GM12878 (cell line): Measurements from ENCODE around the gene TNIP1. TPM values are rescaled to one million over a fixed set of nuclear protein-coding genes. Genes with fewer than 3 reads are reported as not detected.

Experiments
- CEBPB ChIP-seq, 2 experiments: fragments of 150-350 bp in 1 of 2; IDR thresholded peaks; 2 replicates each; pipeline ENCODE4 v1.6.1; 2012 to 2014; ENCODE audit warnings: low read depth in 2 of 2, low read length in 2 of 2, borderline replicate concordance in 1 of 2, inconsistent platforms in 1 of 2
- FOS ChIP-seq: IDR thresholded peaks from 3 replicates; pipeline ENCODE4 v1.6.1; 2011; ENCODE audit warnings: borderline replicate concordance; ENCODE audit not compliant: insufficient read length; ENCODE audit errors: extremely low read depth
- IKZF1 ChIP-seq: fragments of 450-650 bp; conservative IDR thresholded peaks from 2 replicates; pipeline ENCODE4 v1.6.1; 2017; ENCODE audit warnings: antibody characterized with exemption, mild to moderate bottlenecking
- KLF5 ChIP-seq: fragments of 450-650 bp; IDR thresholded peaks from 2 replicates; pipeline ENCODE4 v1.6.1; 2014; ENCODE audit warnings: mild to moderate bottlenecking; ENCODE audit not compliant: partially characterized antibody
- NR2C2 ChIP-seq: IDR thresholded peaks from 2 replicates; pipeline ENCODE4 v1.6.1; 2011; ENCODE audit warnings: borderline replicate concordance, low read depth; ENCODE audit not compliant: control insufficient read depth, insufficient read length
- RAD51 ChIP-seq: fragments of 450-650 bp; IDR thresholded peaks from 2 replicates; pipeline ENCODE4 v1.6.1; 2016; ENCODE audit warnings: moderate library complexity, mild to moderate bottlenecking, inconsistent platforms
- SREBF2 ChIP-seq: IDR thresholded peaks from 2 replicates; pipeline ENCODE4 v1.6.1; 2012; ENCODE audit warnings: mild to moderate bottlenecking, low read length
- TBL1XR1 ChIP-seq: IDR thresholded peaks from 2 replicates; pipeline ENCODE4 v1.6.1; 2012; ENCODE audit warnings: low read depth, low read length, improper control_type of control experiment
- ZBTB33 ChIP-seq: fragments of 450-650 bp; IDR thresholded peaks from 2 replicates; pipeline ENCODE4 v1.6.1; 2017; ENCODE audit warnings: mild to moderate bottlenecking
- ZNF622 ChIP-seq: fragments of 450-650 bp; IDR thresholded peaks from 2 replicates; pipeline ENCODE4 v1.6.1; 2017; ENCODE audit warnings: mild to moderate bottlenecking, inconsistent platforms
- ZSCAN29 ChIP-seq: fragments of 450-650 bp; IDR thresholded peaks from 2 replicates; pipeline ENCODE4 v1.6.1; 2017; ENCODE audit warnings: mild to moderate bottlenecking, moderate library complexity
- ZZZ3 ChIP-seq: IDR thresholded peaks from 2 replicates; pipeline ENCODE4 v1.6.1; 2011; ENCODE audit warnings: low read depth; ENCODE audit not compliant: control insufficient read depth, insufficient read length
- polyA plus RNA-seq, 11 experiments: library from polyadenylated mRNA; depleted of rRNA in 4 of 11; unstranded in 6 of 11; stranded (reverse) in 5 of 11; fragments of >200 nt; fragmentation: Nextera tagmentation in 4 of 11; fragmentation: Illumina TruSeq in 1 of 11; extraction: Ambion mirVana in 4 of 11; extraction: Trizol in 1 of 11; gene quantifications; 1 replicate in 1 of 11; 2 replicates in 10 of 11; pipeline versions ENCODE4 v1.2.1 to v1.2.3, GENCODE V29; 2011 to 2016; ENCODE audit warnings: inconsistent platforms in 2 of 11, missing spikeins in 2 of 11, low read depth in 1 of 11
- total RNA-seq, 4 experiments: library from RNA; depleted of rRNA in 3 of 4; stranded (reverse); fragments of >200 nt in 3 of 4; fragmentation: Illumina TruSeq in 1 of 4; extraction: Trizol in 1 of 4; gene quantifications; 2 replicates each; pipeline versions ENCODE4 v1.2.1 to v1.2.3, GENCODE V29; 2013 to 2021
- TF ChIP-seq, protein P1 (sequence below): fragments of 450-650 bp; IDR thresholded peaks from 2 replicates; pipeline ENCODE4 v1.6.1; 2017; ENCODE audit warnings: antibody characterized with exemption, mild to moderate bottlenecking, moderate library complexity

The TNIP1 gene
- total and polyA plus RNA-seq, 10 of the 15 experiments (the other 5 are each of a cell fraction or from before 2014, with no cell fraction given): 4.4 to 279 (median 150) TPM

- no peak for TF ChIP-seq ZBTB33
- no peak for TF ChIP-seq FOS
- peak; percentile 67 for TF ChIP-seq IKZF1
- TF ChIP-seq ZNF622: no peak
- no peak for TF ChIP-seq ZSCAN29
- TF ChIP-seq CEBPB (IDR thresholded peaks at IDR 0.05; ENCODE audit: borderline replicate concordance in 1 of 2, low read depth in 2 of 2, low read length in 2 of 2): no peak
- TF ChIP-seq ZZZ3: no peak
- peak; percentile 74 for TF ChIP-seq RAD51
- TF ChIP-seq TBL1XR1: peak; percentile 67; the same call in 1 of the 2 replicates
- TF ChIP-seq, protein P1, sequence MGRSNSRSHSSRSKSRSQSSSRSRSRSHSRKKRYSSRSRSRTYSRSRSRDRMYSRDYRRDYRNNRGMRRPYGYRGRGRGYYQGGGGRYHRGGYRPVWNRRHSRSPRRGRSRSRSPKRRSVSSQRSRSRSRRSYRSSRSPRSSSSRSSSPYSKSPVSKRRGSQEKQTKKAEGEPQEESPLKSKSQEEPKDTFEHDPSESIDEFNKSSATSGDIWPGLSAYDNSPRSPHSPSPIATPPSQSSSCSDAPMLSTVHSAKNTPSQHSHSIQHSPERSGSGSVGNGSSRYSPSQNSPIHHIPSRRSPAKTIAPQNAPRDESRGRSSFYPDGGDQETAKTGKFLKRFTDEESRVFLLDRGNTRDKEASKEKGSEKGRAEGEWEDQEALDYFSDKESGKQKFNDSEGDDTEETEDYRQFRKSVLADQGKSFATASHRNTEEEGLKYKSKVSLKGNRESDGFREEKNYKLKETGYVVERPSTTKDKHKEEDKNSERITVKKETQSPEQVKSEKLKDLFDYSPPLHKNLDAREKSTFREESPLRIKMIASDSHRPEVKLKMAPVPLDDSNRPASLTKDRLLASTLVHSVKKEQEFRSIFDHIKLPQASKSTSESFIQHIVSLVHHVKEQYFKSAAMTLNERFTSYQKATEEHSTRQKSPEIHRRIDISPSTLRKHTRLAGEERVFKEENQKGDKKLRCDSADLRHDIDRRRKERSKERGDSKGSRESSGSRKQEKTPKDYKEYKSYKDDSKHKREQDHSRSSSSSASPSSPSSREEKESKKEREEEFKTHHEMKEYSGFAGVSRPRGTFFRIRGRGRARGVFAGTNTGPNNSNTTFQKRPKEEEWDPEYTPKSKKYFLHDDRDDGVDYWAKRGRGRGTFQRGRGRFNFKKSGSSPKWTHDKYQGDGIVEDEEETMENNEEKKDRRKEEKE: no peak
- no peak for TF ChIP-seq SREBF2
- no peak for TF ChIP-seq NR2C2
- TF ChIP-seq KLF5: no peak
Observed at GRCh38 chr5:151078490-151079262, 2.2 kb downstream of the TNIP1 start (continued).
